Muscle of arm (tissue), 12 donors: ENCODE measurements around the gene AQP12A. TPM values are rescaled to one million over a fixed set of nuclear protein-coding genes. Genes with fewer than 3 reads are reported as not detected.
"Not testable (repeated sequence)": the region's sequence is repeated elsewhere in the genome, so short reads cannot be mapped to it uniquely, and the experiment has no call there.

Source experiments
- DNase-seq: peaks from one replicate; pipeline ENCODE4 v3.0.0-alpha.2; 2013
- polyA plus RNA-seq, 12 donors: library from polyadenylated mRNA; unstranded; fragments of 120-200 nt; gene quantifications; one replicate each; pipeline ENCODE4 v1.2.1, GENCODE V29; 2013; ENCODE audit not compliant: insufficient read length in 12 of 12

Gene AQP12A
- polyA plus RNA-seq, 12 donors, result 0.35 to 23.0 (median 0.86) TPM; not detected in 7

- no peak for DNase-seq
Measured at GRCh38 chr2:240687045-240687740, 4.5 kb upstream of the AQP12A start.

- no peak for DNase-seq
Measured at GRCh38 chr2:240687741-240688552, 3.7 kb upstream of the AQP12A start.

GRCh38 chr2:240688553-240688919, 3.1 kb upstream of the AQP12A start:
- no peak for DNase-seq

GRCh38 chr2:240689975-240690374, 1.7 kb upstream of the AQP12A start:
- no peak for DNase-seq

GRCh38 chr2:240690421-240691074, 1.1 kb upstream of the AQP12A start:
- not testable (repeated sequence) for DNase-seq

- not testable (repeated sequence) for DNase-seq
Measured at GRCh38 chr2:240691075-240691427, 615 bp upstream of the AQP12A start.

- not testable (repeated sequence) for DNase-seq
Measured at GRCh38 chr2:240692583-240693561, 1.2 kb downstream of the AQP12A start.

- not testable (repeated sequence) for DNase-seq
Measured at GRCh38 chr2:240694304-240694703, 2.6 kb downstream of the AQP12A start.

GRCh38 chr2:240695593-240695992, 3.9 kb downstream of the AQP12A start:
- DNase-seq, result not testable (repeated sequence)

GRCh38 chr2:240696469-240696868, 4.8 kb downstream of the AQP12A start:
- not testable (repeated sequence) for DNase-seq

GRCh38 chr2:240698852-240699561, 7.3 kb downstream of the AQP12A start:
- DNase-seq, result not testable (repeated sequence)

- not testable (repeated sequence) for DNase-seq
Measured at GRCh38 chr2:240699835-240700234, 8.2 kb downstream of the AQP12A start.

GRCh38 chr2:240700616-240701015, 8.9 kb downstream of the AQP12A start:
- DNase-seq, result not testable (repeated sequence)

- DNase-seq, result no peak
Measured at GRCh38 chr2:240701091-240701735, 9.5 kb downstream of the AQP12A start.

GRCh38 chr2:240701736-240702639, 10.3 kb downstream of the AQP12A start:
- DNase-seq, result no peak

- DNase-seq, result no peak
Measured at GRCh38 chr2:240702640-240703011, 11.0 kb downstream of the AQP12A start.

- DNase-seq, result no peak
Measured at GRCh38 chr2:240703417-240704341, 12.0 kb downstream of the AQP12A start.

- no peak for DNase-seq
Measured at GRCh38 chr2:240704651-240705050, 13.0 kb downstream of the AQP12A start.
